Thyroid gland (tissue), 4 donors: ENCODE measurements around the gene SCCPDH.

Experiments used
- CTCF ChIP-seq, 6 experiments: fragments of 200-600 bp in 3 of 6; fragments of 450-650 bp in 3 of 6; sonication (generic) in 3 of 6; IDR thresholded peaks; one replicate each; pipeline ENCODE4 v1.5.1; 2016 to 2019; ENCODE audit warnings: antibody characterized with exemption in 6 of 6, mild to moderate bottlenecking in 2 of 6, inconsistent platforms in 1 of 6, moderate library complexity in 1 of 6
- POLR2A ChIP-seq, 2 donors: fragments of 450-650 bp; IDR thresholded peaks; one replicate each; pipeline ENCODE4 v1.6.1; 2017; ENCODE audit warnings: antibody characterized with exemption in 2 of 2, mild to moderate bottlenecking in 2 of 2, moderate library complexity in 1 of 2

DNA sequence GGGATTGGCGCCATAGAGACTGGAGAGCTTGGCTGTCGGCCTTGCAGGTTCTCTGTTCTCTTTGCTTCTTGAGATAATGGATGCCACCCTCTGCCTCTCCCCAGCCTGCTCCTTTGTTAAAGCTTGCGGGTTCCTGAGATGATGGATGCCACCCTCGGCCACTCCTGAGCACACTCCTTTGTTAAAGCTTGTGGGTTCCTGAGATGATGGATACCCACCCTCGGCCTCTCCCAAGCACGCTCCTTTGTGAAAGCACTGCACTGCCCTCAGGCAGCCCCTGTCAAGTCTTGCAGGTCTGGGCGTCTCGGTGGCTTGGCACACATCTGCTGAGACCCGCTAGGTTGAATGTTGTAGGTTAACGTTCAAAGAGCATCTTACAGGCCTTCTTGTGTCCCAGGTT lies 76.5 kb downstream of the SCCPDH start:
- TF ChIP-seq CTCF (IDR thresholded peaks at IDR 0.05) (no peak), POLR2A (IDR thresholded peaks at IDR 0.05) (no peak)
